Left colon (tissue), 2 donors: ENCODE measurements around the gene EML3. TPM values are rescaled to one million over a fixed set of nuclear protein-coding genes. Genes with fewer than 3 reads are reported as not detected.
A peak's percentile ranks its signal among the peaks of the same experiment; 100 is the strongest.
"Not testable (repeated sequence)": the region's sequence is repeated elsewhere in the genome, so short reads cannot be mapped to it uniquely, and the experiment has no call there.

Experiments used
- ATAC-seq: fragments of 200-7000 bp; cut with Tn5 transposase; one replicate; pipeline ENCODE4 v1.9.1; 2020; ENCODE audit warnings: mild to moderate bottlenecking, moderate library complexity
- DNase-seq, 2 donors: peaks; one replicate each; pipeline ENCODE4 v3.0.0-alpha.2; 2020
- intact Hi-C, 2 donors: fragments of 100-400 bp; cut with DNase I in 1 of 2; cut with micrococcal nuclease in 1 of 2; formaldehyde crosslinking; loops; one replicate each; pipeline versions ENCODE4 v1.11.2 to v1.14.0; 2022; cut with DNase I, micrococcal nuclease
- total RNA-seq, 2 donors: library from RNA; stranded (reverse); fragmentation: NEBNext Ultra II Directional; extraction: Animal tissue kit (Norgen Biotek cat#: 25700); gene quantifications; one replicate each; pipeline ENCODE4 v1.2.1, GENCODE V29; 2021
- donor health status: DM: no; HTN: no; CAD: no.
- donor health status: DM: yes; HTN: yes; CAD: no.

The EML3 gene
- total RNA-seq, 2 donors from 2014 or later: 45.4 to 57.9 TPM

- peak; percentile 98 to 99 for DNase-seq
- intact Hi-C loops: no loop called here
- peak; percentile 95 for ATAC-seq
Observed at GRCh38 chr11:62621567-62622470, 9.2 kb upstream of the EML3 start, which contains the start of gene B3GAT3. B3GAT3 (minus strand) TSS chr11:62621986; CDS start chr11:62621947, 39 bp downstream.

GRCh38 chr11:62621027-62621566 is 8.5 kb upstream of the EML3 start:
- intact Hi-C loops: no loop called here
- ATAC-seq: no peak

DNA sequence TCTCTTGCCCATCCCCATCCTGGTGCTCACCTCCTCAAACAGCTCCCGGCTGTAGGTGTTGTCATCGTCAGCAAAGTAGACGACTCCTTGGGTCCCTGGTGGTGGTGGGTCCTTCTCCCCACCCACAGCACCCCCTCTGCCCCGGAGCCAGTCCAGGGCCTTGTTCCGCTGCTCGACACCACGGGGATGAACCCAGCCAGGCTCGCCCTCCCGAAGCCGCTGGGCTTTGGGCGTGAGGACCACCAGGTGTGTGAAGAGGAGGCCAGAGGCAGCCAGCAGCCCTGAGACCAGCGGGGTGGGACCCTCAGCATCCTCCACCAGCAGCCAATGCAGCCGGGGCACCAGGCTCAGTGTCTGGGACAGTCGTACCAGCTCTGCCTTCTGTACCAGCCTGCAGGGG is 4.4 kb upstream of the EML3 start:
- DNase-seq, ATAC-seq, intact Hi-C loops: not testable (repeated sequence)

More at GRCh38 chr11:62621027-62621566, 8.5 kb upstream of the EML3 start:
- DNase-seq: no peak

DNA sequence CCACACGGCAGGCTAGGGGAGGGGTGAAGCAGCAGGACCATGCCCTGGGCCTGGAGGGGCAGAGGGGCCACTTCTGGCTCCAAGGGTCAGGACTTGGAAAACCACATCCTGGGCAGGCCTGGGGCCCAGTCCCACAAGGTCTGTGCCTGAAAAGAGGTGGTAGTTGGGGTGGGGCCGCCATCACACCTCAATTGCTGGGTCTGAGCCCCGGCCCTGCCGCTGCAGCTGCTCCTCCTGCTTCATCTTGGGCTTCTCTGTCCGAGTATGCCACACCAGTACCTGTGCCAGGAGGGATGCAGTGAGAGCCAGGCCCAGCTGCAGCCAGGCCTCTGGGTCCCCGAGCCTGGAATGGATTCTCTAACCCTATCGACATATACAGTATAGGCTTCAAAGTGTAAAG is 2.9 kb upstream of the EML3 start:
- ATAC-seq (no peak), DNase-seq (no peak)
- intact Hi-C loops: no loop called here

DNA sequence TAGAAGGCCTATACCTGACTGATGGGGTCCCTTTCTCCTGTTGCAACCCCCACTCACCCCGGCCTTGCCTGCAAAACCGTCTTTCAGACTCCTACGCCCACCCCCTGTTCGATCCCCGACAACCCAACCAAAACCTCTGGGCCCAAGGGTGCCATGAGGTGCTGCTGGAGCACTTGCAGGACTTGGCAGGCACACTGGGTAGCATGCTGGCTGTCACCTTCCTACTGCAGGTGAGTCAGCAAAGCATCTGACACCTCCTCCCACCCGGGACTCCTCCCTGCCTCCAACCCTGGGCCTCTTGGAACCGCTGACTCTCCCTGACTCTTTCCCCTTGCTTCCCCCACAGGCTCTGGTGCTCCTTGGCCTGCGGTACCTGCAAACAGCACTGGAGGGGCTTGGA is 1.7 kb upstream of the EML3 start:
- ATAC-seq (no peak), DNase-seq (no peak)

GRCh38 chr11:62613291-62613778 is 760 bp upstream of the EML3 start:
- ATAC-seq (peak; percentile 6), DNase-seq (peak in 1 of 2 donors; percentile 64)
- intact Hi-C loops: no loop called here

More for the DNA sequence above, 1.7 kb upstream of the EML3 start:
- intact Hi-C loops: no loop called here

DNA sequence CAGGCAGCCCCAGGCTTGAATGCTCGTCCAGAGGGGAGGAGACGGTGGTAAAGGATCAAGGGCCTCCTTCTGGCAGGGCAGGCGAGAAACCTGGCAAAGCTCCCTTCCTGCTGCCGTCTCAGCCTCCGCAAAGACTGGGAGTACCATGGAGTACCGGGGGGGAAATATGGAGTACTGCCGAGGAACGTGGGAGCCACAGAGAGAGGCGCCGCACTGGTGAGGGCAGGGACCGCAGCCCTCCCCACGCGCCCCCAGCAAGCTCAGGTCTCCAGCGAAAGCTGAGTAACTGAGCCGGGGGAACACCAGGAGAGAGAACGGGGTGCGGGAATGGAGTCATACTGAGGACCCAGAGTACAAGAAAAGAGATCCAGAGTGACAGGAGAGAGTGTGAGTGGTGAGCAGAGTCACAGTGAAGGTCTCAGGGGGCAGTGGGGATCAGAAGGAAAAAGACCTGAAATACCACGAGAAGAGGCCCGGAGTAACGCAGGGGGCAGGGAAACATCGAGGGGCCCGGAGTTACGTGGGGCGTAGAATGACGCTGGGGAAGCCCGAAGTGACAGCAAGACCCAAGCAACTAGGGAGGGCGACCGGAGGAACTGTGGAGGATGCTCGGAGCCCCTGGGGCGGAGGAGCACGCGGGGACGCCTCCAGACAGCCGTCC is 740 bp downstream of the EML3 start:
- ATAC-seq: peak; percentile 40

DNA sequence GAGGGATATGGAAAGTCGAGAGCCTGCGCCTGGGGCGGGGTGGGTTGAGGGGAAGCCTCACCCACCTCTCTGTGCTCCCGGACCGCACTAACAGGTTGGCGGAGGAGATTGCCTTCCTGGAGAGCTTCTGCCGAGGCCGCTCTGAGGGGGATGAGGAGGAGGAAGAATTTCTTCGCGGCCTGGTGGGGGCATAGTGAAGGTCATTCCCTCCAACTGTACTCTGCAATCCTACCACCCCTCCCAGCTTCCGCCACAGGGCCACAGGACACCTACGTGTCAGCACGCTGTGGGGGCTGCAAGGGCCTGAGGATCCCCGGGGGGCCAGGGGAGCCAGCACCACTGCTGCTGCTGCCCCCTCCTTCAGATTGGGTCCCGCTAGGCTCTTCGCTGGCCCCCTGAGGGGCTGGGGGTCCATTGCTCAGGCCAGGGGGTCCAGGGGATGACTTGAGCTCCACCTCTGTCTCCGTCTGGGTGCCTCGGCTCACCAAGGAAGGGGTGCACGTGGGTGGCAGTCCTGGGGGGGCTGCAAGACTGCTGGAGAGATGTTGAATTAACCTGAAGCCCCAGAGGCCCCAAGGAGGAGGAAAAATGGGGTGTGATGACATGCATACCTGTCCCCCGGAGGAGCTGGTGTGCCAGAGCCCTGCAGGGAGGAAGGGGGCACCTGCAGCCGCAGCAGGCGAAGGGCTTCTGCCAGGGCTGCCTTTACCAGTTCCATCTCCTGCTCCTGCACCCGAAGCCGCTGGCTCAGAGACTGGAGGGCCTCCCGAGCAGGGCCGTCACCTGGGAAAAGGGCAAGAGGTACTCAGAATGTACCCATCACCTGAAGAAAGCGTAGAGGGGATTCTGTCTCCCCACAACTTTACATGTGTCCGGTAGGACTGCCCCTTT is 1.5 kb downstream of the EML3 start:
- DNase-seq (no peak), ATAC-seq (no peak)
- intact Hi-C loops: no loop called here

More for the DNA sequence above, 740 bp downstream of the EML3 start:
- intact Hi-C loops: no loop called here
- peak; percentile 58 to 59 for DNase-seq

DNA sequence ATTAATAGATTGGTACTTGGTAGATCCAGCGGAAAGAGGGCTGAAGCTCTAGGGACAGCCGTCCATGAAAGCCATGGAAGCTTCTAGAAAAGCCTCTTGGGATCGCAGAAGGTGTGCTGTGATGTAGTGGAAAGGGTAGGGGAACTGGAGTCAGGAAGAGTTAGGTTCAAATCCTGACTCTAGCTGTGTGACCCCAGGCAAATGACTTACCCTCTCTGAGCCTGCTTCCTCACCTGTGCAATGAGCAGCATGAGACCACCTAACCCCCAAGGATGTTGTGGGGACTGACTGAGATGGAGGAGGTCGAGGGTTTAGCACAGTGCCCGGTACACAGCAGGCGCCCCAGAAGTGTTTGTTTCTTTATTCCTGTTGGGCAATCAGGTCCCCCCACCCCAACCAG is 2.2 kb downstream of the EML3 start:
- no peak for DNase-seq
- ATAC-seq: no peak
- intact Hi-C loops: no loop called here

DNA sequence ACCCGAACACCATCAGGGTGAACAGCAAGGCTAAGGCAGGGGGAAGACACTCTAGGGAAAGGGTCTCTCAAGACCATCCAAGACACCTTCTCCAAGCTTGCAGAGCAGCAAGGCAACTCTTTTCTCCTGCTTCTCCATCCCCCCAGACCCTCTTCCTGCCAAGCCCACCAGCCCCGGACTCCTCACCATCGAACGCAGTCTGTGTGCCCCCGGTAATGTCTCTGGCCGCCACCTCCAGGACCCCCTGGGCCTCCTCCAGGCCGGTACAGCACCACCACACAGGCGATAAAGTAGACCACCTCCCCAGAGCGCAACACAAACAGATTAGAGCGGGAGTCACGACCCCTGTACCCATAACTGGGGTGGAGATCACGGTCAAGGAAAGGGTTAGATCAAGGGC is 3.8 kb downstream of the EML3 start:
- DNase-seq: no peak
- intact Hi-C loops: no loop called here

DNA sequence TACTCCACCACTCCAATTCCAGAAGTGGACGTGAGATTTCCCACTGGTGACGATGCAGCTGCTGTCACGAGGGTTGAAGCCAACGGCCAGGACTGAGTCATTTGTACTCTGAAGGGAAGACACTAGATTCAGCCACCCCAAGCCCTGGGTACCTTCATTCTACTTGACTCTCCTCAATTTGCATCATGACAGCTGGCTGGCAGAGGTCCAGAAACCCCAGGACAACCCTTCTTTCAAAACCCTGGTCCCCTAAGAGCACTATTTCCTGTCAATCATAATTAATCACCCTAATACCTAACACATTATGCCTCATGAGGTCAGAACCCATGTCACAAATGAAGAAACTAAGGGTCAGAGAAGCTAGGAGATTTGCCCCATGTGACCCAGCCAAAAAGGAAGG is 4.9 kb downstream of the EML3 start:
- ATAC-seq (no peak), DNase-seq (no peak)
- intact Hi-C loops: no loop called here

More for the DNA sequence above, 3.8 kb downstream of the EML3 start:
- no peak for ATAC-seq

GRCh38 chr11:62605902-62606301 is 6.7 kb downstream of the EML3 start:
- DNase-seq (no peak), ATAC-seq (no peak)
- intact Hi-C loops: no loop called here

- DNase-seq (no peak), ATAC-seq (no peak)
- intact Hi-C loops: no loop called here
Observed at GRCh38 chr11:62605467-62605866, 7.1 kb downstream of the EML3 start.

- intact Hi-C loops: no loop called here
- DNase-seq: no peak
Observed at GRCh38 chr11:62604460-62605120, 8.0 kb downstream of the EML3 start.

GRCh38 chr11:62603776-62604299 is 8.7 kb downstream of the EML3 start:
- ATAC-seq (no peak), DNase-seq (no peak)
- intact Hi-C loops: no loop called here

More at GRCh38 chr11:62604460-62605120, 8.0 kb downstream of the EML3 start:
- ATAC-seq: no peak

DNA sequence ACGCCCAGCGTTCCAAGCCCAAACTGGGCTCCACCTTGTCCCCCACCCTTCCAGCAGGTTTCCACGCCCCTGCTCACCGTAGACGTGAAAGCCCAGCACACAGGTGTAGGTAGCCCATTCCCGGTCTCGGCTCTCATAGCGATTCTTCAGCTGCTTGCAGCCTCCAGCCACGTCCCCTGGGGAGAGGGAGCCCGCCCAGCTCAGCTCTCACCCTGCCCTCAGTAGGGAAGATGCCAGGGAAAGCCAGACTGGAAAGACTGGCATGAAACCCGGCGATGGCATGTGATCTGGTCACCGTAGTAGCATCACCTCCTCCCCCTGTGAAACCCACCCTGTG is 9.5 kb downstream of the EML3 start:
- DNase-seq: no peak
- no peak for ATAC-seq
- intact Hi-C loops: no loop called here

GRCh38 chr11:62602141-62603071 is 10.2 kb downstream of the EML3 start:
- intact Hi-C loops: no loop called here
- ATAC-seq (peak; percentile 51), DNase-seq (peak; percentile 71 to 77)
